SW 1271 (cell line): ENCODE results near the gene FEV.
A peak's percentile ranks its signal among the peaks of the same experiment; 100 is the strongest.

Experiments
- DNase-seq, 2 experiments: peaks; one replicate each; lab custom pipeline; 2025; lab: John Stamatoyannopoulos, UW

FEV gene

DNA sequence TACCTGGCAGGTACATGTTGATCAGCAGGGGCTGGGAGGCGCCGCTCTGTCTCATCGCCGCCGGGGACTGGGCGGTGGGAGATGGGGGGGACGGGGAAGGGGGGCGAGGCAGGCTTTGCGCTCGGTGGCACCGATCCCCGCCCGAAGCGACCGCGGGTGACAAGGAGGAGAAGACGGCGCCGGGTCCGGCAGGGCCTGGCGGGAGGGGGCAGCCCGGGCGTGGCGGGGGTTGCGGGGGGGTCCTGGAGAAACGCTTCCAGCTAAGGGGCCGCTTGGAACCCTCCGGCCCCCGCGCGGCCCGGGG lies at the start of gene FEV:
TSS of gene FEV (minus strand) at position 164 of the 304 bp plus-strand sequence. CDS start at position 55, 109 bp downstream.
- DNase-seq = no peak

DNA sequence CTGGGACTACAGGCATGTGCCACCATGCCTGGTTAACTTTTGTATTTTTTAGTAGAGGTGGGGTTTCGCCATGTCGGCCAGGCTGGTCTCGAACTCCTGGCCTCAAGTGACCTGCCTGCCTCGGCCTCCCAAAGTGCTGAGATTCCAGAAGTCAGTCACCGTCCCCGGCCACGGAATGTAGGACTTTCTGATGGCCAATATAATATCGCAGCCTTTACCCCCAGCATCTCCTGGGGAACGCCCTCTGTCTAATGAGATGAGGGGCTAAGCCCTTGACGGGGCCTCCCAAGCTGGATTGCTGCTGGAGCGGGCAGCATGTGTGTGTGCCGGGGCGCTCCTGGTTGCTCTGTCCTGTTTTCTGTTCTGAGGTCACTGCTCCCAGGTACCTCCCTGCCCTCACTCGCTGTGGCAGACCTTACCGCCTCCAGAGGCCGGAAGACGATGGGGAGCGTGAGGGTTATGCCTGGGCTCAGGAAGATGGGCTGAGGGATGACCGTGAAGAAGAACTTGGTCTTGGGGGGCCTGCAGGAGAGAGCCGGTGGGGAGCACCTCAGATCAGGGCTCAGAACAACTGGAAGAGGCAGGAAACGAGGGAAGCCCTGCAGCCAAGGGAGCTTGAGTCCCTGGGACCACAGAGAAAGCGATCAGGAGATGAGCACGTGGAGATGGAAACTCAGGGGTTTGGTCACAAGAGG lies 47.2 kb upstream of the FEV start:
- no peak for DNase-seq

DNA sequence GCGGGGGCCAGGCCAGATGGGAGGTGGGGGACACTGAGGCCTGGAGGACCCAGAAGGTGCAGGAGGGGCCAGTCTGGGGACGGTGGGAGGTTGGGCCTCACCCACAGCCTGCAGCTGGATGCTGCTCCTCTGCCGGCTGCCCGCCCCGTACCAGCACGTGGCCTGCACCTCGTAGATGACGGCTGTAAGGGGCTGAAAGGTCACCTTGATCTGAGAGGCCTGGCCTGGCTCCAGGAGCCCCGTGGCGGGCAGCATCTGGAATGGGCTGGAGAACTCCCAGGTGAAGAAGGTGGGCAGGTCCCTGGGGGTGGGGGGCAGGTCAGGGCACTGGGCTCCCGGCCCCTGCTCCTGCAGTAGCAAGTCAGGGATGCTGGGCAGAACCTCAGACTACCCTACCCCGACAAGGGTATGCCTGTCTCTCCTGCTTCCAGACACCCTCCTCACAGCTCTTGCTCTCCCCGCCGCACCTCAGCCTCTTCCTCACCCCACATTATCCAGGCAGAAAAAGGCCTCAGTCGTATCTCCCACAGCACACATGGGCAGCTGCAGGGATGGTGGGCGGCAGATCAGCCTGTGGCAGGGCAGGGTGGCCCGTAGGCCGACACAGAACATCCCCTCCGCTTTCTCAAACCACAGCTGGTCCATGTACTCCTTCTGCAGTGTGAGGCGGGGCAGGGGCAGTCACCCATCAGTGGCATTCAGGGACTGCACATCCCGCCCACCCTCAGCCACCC lies 46.2 kb upstream of the FEV start:
- DNase-seq = no peak

DNA sequence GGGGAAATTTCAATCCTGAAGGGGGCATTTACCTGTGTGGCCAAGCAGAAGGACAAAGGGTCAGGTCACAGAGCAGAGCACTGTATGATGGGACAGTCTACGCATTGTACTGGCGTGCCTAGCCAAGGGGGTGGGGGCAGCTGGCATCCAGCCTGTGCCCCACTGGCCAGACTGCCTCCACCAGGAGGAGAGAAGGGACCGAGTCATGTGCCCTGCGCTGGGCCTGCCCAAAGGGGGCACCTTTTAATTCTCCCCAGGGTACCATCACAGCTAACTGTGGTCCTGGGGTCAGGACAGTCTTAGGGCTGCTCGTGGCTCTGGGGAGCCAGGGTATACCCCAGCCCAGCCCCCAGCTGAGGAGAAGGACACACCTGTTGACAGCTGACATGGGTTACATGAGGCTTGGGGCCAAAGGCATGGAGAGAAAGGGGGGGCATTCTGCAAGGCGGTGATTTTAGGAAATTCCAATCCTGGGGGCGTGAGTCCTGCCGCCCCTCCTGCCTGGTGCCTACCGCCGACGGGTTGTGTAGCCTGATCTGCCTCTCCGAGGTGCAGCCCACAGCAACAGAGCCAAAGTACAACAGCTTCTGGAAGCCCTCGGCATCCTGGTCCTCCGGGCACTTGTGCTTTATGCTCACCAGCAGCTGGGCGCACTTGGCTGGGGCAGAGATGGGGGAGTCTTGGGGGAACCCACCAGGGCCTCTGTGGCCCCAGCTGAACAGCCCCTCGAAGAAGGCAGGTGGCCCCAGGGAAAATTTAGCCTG lies 45.4 kb upstream of the FEV start:
- DNase-seq = no peak

DNA sequence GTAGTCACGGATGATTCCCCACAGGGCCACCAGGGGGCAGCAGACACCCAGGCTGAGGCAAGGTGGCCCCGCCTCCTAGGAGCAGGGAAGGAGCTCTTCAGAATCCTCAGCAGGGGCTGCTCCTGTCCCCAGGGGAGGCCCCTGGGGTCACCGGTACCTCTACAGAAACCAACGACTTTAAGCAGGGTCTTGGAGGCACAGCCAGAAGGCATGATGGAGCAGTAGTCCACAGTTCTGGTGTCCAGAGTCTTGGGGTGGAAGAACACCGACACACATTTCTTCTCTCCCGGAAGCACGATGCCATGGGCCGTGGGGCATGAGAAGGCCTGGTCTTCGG lies 44.8 kb upstream of the FEV start:
- peak; percentile 36 to 71 for DNase-seq

DNA sequence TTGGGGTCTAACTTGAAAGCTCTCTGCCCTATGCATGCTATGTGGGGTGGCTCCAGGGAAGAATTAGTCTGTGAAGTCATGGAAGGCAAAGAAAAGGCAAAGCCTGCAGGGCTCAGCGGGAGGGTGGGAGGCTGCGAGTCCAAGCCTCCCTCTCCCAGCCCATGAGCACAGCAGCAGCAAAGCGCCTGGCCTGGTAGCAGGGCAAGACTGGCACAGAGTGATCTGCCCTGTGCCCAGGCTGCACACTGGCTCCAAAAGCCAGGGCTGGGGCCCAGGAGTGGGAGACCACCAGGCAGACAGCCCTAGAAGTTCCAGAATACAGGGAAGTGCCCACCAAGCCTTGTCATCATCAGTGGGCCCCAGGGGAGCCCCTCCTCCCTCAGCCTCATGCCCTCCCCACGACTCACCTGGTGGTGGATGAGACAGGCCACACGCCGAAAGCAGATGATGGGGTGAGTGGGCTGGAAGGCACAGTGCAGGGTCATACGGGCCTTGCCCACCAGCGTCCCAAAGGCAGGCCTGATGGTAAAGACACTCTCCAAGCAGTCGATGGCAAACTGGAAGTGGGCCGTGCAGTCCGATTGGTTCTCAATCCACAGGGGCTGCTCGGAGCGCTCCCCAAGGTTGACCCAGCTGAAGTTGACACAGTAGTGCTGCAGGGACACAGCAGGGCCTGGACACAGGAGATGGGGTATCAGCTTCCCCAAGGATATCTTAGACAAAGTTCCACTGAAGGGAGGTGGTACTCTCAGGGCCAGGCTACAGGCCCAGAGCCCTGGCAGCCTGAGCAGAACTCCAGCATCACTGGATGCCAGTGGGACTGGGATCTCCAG lies 44.2 kb upstream of the FEV start:
- no peak for DNase-seq

DNA sequence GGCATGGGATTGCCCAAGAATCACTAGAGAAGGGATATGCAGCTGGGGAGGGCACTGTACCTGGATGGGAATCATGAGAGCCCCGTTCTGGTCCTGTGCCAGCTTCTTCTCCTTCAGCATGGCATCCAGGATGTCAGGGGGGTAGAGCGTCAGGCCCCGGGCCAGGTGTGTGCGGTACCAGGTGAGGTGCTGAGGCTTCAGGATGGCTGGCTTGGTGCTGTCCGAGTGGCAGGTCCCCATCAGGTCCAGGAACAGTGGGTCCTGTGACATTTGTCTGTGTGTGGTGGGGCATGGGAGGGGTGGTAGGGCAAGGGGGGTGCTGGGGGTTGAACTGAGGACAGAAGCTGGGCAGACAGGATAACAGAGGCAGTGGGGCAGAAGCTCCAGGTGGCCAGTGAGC lies 43.2 kb upstream of the FEV start:
- DNase-seq = no peak

DNA sequence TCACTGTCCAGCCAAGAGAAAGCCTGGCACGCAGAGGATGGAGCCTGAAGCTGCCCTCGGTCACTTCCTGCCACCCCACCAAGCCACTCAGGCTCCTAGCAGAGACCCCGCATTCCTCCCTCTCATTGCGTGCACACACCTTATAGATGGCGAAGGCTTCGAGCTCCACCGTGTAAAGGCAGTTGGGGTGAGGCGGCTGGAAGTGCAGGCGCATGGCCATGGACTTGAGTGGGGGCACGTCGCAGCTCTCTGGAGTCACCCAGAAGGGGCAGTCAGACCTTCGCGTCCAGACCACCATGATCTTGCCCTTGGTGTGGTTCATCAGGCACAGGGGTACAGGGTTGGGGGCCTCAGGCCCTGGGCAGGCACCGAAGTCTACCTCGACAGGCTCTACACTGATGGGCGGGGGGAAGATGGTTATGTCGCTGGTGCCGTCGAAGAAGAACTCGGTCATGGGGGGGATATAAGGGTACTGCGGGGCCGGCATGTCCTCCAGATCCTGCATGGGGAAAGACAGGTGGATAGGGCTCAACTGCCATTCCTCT lies 42.6 kb upstream of the FEV start:
- DNase-seq = no peak

DNA sequence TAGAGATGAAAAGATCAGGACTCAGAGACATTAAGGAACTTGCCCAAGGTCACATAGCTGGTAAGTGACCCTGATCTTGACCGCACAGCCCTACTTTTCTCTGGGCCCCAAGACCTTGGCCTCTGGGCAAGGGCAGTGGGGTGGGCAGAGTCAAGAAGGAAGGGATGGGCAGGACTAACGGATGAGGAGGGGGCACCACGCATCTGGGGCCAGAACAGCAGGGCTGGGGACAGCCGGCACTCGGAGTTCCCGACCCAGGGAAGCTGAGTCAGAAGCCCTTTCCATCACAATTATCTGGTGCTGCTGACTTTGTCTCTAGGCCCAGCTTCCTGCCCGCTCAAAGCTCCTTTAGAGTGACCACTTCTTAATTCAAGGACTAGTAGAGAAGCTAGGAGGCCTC lies 42.0 kb upstream of the FEV start:
- DNase-seq = no peak

DNA sequence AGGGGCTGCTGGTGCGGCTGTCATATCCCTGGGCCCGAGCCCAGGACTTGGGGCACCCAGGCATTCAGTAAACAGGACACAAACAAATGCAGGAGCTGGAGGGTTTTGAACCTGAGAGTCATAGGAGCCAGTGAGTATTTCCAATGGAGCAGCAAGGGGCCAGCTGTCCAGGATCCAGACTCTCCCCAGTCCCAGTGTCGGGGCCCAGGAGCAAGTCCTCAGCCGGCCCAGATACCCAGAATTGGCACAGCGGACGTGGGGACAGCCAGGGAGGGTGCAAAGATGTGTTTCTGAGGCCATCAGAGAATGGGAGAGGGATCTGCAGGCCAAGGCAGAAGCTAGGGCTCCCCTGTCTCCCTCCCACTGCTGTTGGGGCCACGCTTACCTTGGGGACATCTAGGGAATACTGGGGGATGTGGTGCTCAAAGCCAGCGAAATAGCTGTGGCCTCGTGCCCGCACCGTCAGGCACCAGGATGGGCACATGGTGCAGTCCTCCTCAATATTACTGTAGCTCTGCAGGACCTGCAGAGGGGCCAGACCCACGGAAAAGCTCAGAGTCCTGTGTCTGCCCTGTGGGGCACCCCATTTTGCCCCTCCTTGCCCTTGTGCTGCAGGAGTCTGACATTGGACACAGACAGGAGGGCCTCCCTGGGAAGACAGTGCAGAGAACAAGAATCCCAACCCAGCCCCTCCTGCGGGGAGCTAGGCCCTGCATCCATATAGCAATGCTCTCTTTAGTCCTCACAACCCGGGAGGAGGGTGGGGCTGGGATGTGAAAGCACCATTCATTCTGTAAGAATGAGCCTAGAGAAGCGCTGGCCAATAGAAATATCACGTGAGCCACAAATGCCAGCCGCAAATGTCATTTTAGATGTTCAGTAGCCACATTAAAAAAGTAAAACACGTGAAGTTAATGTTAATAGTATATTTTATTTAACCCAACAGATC lies 40.9 kb upstream of the FEV start:
- no peak for DNase-seq

DNA sequence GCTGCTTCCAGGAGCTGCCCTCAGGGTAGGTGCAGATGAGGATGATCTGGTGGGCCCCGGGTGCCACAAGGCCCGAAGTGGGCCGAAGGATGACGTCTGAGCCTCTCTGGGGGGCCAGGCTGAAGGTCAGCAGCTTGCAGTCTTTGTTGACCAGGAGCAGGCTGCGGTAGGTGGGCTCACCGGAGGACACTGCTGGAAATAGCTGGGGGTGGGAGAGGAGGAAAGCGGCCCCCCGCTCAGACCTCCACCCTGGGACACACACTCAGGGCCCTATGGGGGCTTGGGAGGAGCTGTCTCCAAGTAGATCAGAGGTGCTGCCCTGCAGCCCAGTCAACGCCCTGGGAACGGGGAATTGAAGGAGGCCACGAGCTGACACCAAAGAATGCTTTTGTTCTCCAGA lies 39.1 kb upstream of the FEV start:
- no peak for DNase-seq

DNA sequence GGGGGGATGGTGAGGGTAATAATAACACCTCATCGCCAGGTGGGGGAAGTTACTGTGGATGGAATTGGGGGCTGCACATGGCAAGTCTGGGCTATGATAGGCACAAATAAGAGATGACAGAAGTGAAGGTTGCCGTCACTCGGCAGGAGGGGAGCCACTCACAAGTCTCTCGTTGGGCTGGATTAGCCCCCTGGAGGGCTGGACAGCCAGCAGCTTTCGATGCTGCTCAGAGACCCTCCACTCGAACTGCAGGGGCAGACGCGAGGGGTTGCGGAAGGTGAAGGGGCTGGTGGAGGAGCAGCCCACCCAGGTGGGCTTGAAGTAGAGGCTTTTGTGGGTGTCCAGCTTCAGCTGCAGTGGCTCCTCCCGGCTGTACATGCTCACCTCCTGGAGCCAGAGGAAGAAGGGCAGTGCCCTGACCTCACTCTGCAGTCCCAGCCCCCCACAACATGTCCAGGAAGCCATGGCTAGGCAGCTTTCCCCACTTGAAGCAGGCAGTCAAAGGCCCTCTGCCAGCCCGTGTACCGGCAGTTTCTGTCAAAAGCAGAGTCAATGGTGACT lies 38.1 kb upstream of the FEV start:
- DNase-seq = no peak

DNA sequence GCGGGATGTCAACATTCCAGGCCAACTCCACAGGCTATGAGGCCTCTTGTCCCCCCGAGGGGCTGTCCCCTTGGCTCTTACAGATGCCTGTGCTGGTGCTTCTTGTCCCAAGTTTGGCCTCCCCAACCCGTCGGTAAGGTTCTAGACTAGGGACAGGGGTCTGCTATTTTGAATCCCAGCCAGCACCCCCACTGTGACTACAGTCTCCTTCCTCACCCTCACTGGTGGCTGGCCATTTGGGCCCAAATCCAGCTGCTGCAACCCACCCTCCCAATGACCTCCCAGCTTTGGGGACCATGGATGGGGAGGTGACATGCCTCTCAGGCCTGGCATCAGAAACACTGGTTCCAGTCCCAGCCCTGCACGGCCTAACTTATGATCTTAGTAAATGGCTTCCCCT lies 37.6 kb upstream of the FEV start:
- no peak for DNase-seq

DNA sequence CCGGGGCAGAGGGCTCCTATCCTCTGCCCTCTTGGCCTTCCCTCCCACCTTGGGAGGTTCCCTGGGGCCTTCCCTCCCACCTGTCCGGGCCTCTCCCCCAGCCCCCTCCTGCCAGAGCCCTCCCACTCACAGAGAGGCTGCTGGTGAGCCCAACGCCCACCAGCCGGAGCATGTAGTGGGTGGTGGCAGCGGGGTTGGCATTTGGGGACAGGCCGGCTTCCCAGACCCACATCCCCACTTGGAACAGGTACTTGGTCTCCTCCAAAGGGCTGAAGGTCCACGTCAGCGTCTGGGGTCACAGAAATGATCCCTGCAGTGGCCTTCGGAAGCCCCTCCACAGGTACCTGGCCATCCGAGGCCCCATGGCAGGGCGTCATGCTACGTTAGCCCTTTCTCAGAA lies 37.1 kb upstream of the FEV start:
- no peak for DNase-seq

DNA sequence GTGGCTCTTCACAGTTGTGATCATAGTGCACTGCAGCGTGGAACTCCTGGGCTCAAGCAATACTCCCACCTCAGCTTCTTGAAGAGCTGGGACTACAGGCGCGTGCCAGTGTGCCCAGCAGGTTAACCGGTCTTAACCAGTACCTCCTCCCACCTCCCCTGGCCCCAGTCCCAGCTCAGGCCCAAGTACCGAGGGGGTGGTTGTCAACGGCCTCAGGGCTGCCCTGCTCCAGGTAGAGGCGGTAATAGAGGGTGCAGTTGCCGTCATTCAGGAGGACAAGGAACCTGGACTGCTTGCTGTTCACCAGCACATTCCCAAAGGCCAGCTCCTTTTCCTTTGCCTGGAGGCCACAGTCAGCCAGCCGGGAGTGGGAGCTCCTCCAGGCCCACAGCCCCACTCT lies 36.6 kb upstream of the FEV start:
- DNase-seq = no peak

DNA sequence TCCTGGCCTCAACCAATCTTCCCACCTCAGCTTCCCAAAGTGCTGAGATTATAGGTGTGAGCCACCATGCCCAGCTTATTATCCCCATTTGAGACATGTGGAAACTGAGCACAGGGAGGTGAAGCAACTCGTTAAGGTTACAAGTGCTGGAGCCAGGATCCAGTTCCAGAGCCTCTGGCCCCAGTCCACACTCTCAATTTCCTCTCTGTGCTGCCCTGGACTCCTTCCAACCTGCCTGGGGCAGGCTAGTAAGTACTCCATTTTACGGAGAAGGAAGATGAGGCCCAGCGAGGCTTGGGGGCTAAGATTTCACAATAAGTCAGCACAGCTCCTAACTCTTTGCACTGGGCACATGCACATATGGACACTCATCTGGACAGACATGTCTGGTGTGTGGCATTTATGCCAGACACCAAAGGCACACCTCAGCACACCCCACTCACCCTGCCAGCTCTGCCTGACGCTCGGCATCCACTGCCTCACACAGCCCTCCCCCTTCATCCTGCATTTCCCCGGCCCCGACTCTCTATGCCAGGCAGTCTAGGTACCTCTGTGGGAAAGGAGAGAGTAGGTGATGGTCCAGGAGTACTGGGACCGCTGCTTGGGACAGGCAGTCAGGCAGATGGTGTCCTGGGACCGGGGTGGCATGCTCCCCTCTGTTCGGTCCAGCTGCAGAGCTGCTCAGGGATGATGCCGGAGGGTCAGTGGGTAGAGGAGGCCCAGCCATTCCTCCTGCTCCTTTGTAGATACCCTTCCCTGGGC lies 35.8 kb upstream of the FEV start:
- DNase-seq = no peak

DNA sequence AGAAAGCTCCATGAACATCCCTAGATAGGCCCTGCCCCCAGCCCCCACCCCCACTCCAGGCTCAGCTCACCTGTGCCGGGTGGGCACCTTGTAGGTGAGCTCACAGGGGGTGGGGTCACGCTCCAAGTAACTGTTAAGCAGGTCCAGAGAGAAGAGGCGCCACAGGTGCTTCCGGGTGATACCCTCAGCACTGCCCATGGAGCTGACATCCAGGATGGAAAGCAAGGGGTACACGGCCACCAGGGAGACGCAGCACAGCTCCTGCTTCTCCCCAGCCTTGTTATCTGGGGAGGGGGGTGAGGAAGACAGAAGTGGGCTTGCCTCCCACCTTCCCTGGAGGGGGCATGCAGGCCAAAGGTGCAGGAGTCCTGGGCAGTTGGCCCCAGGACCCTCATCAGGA lies 34.5 kb upstream of the FEV start:
- no peak for DNase-seq

DNA sequence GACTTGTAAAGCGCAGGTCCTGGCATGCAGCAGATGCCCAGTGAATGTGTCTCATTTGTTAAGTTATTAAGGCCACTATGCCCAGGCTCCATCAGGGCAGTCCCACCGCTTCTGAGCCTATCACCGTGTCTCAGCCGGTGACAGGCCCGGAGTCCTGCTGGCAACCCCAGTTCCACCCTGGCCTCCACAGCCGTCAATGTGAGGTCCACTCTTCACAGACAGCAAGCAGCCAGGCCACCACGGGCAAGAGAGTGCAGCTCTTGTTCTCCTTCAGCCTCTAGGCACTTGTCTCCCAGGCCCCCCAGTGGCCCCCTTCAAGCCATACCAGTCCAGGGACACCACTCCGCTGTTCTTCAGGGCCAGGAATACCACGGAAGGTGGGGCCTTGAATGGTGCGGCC lies 33.7 kb upstream of the FEV start:
- DNase-seq = no peak

DNA sequence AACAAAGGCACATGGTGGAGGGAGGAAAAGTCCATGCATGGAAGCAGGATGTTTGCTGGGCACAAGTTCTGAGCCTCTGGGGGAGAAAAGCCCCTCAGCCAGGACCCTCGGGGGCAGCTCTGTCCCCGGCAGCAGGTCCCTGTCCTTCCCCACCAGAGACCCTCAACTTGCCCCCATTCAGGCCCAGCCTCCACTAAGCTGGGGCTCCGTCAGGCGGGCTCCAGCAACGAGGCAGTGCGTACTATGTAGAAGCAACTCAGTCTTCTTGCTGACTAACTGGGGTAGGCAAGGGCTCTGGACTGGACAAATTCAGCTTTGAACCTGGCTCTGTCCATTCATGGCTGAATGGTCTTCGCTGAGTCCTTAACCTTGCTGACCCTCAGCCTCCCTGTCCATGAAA lies 33.3 kb upstream of the FEV start:
- no peak for DNase-seq
